GM21423 (cell line): ENCODE results near the gene DNAJC10.

Source experiments
- ATAC-seq: cut with Tn5 transposase; IDR thresholded peaks from one replicate; pipeline ENCODE4 v1.9.1; 2021; ENCODE audit warnings: mild to moderate bottlenecking, moderate library complexity; ENCODE audit not compliant: unreplicated experiment

Gene DNAJC10

GRCh38 chr2:182831921-182832320, 115.9 kb downstream of the DNAJC10 start:
- ATAC-seq, result no peak

- ATAC-seq, result no peak
Measured at GRCh38 chr2:182833084-182833854, 117.2 kb downstream of the DNAJC10 start.

- ATAC-seq, result no peak
Measured at GRCh38 chr2:182834293-182834692, 118.2 kb downstream of the DNAJC10 start.

- no peak for ATAC-seq
Measured at GRCh38 chr2:182836451-182836850, 120.4 kb downstream of the DNAJC10 start.
